Esophagus muscularis mucosa (tissue), 4 donors: Measurements from ENCODE around the gene RAPGEF1. TPM values are rescaled to one million over a fixed set of nuclear protein-coding genes. Genes with fewer than 3 reads are reported as not detected.

Source experiments
- DNase-seq: peaks from one replicate; pipeline ENCODE4 v3.0.0-alpha.2; 2017; ENCODE audit errors: extremely low spot score
- H3K27ac ChIP-seq, 4 donors: fragments of 200-600 bp; sonication (generic); replicated peaks in 1 of 4; 1 replicate in 3 of 4; 2 replicates in 1 of 4; pipeline ENCODE4 v1.5.1; 2016 to 2019; ENCODE audit warnings: mild to moderate bottlenecking in 1 of 4
- H3K27me3 ChIP-seq, 4 donors: fragments of 200-600 bp; sonication (generic); one replicate each; pipeline versions ENCODE4 v1.5.1 to v1.6.0; 2016 to 2019
- H3K36me3 ChIP-seq, 4 donors: fragments of 200-600 bp; sonication (generic); one replicate each; pipeline ENCODE4 v1.5.1; 2016 to 2019
- H3K4me1 ChIP-seq, 4 donors: fragments of 200-600 bp; sonication (generic); one replicate each; pipeline ENCODE4 v1.5.1; 2016 to 2019
- H3K4me3 ChIP-seq, 4 donors: fragments of 200-600 bp; sonication (generic); 1 replicate in 2 of 4; 2 replicates in 2 of 4; pipeline ENCODE4 v1.5.1; 2016 to 2019; ENCODE audit warnings: mild to moderate bottlenecking in 4 of 4, moderate library complexity in 1 of 4
- H3K9me3 ChIP-seq, 4 donors: fragments of 200-600 bp; sonication (generic); 1 replicate in 3 of 4; 2 replicates in 1 of 4; pipeline ENCODE4 v1.5.1; 2016 to 2019
- CTCF ChIP-seq, 3 experiments: fragments of 200-600 bp in 2 of 3; fragments of 450-650 bp in 1 of 3; sonication (generic) in 2 of 3; IDR thresholded peaks; one replicate each; pipeline ENCODE4 v1.5.1; 2017 to 2019; ENCODE audit warnings: antibody characterized with exemption in 3 of 3, mild to moderate bottlenecking in 2 of 3, moderate library complexity in 1 of 3
- EP300 ChIP-seq: sonication (generic); formaldehyde crosslinking; IDR thresholded peaks from one replicate; pipeline ENCODE4 v1.6.1; 2017; ENCODE audit warnings: antibody characterized with exemption
- POLR2A ChIP-seq: fragments of 450-650 bp; IDR thresholded peaks from one replicate; pipeline ENCODE4 v1.6.1; 2017; ENCODE audit warnings: antibody characterized with exemption, moderate library complexity, mild to moderate bottlenecking, low read depth
- POLR2AphosphoS5 ChIP-seq, 2 donors: sonication (generic); formaldehyde crosslinking; IDR thresholded peaks; one replicate each; pipeline ENCODE4 v1.6.1; 2017; ENCODE audit warnings: antibody characterized with exemption in 2 of 2
- WGBS: methylation state at CpG from one replicate; pipeline ENCODE4 v1.1.5; 2018; 5-methylcytosine and 5-hydroxymethylcytosine counted together
- intact Hi-C: fragments of 100-400 bp; cut with DNase I; formaldehyde crosslinking; loops from one replicate; pipeline ENCODE4 v1.15.1; 2023
- total RNA-seq, 4 donors: library from RNA; depleted of rRNA; stranded (reverse); fragments of >200 nt; gene quantifications; one replicate each; pipeline versions ENCODE4 v1.1.0 to v1.2.1, GENCODE V29; 2016

RAPGEF1 gene
- total RNA-seq, 4 donors from 2014 or later, result 66.6 to 138 (median 101) TPM

GRCh38 chr9:131566158-131566557, 173.7 kb downstream of the RAPGEF1 start:
- 91% methylated on average over 3 of the region's 3 CpGs for WGBS
- TF ChIP-seq CTCF (IDR thresholded peaks at IDR 0.05) (no peak), POLR2AphosphoS5 (IDR thresholded peaks at IDR 0.05) (no peak), POLR2A (no peak), EP300 (no peak)

GRCh38 chr9:131565369-131565768, 174.5 kb downstream of the RAPGEF1 start:
- intact Hi-C loops, result no loop called here
- no peak overlapping the region for H3K4me3 ChIP-seq
- WGBS, result 78% methylated on average over 5 of the region's 5 CpGs
- peaks cover 0 to 18% (median 7%) of the 10 kb centered on the region in 4 donors for H3K36me3 ChIP-seq
- H3K9me3 ChIP-seq, result peaks cover 0 to 14% (median 4%) of the 10 kb centered on the region in 4 donors
- TF ChIP-seq POLR2AphosphoS5 (IDR thresholded peaks at IDR 0.05), result no peak
- no peak for TF ChIP-seq CTCF (IDR thresholded peaks at IDR 0.05)
- TF ChIP-seq POLR2A, result no peak
- no peak for TF ChIP-seq EP300
- H3K4me1 ChIP-seq, result no peaks in the 10 kb centered on the region
- no peak overlapping the region for H3K27ac ChIP-seq
- no peak for DNase-seq
- H3K27me3 ChIP-seq, result no peaks in the 10 kb centered on the region

More at GRCh38 chr9:131566158-131566557, 173.7 kb downstream of the RAPGEF1 start:
- Histone ChIP-seq H3K4me3 (no peak overlapping the region), H3K27ac (no peak overlapping the region), H3K36me3 (peaks cover 0 to 22% (median 8%) of the 10 kb centered on the region in 4 donors), H3K27me3 (no peaks in the 10 kb centered on the region), H3K4me1 (no peaks in the 10 kb centered on the region), H3K9me3 (peaks cover 0 to 14% (median 4%) of the 10 kb centered on the region in 4 donors)
- intact Hi-C loops, result no loop called here
- DNase-seq, result no peak

GRCh38 chr9:131562032-131562959, 177.6 kb downstream of the RAPGEF1 start:
- no peak for DNase-seq
- no peaks in the 10 kb centered on the region for H3K4me1 ChIP-seq
- H3K36me3 ChIP-seq, result no peaks in the 10 kb centered on the region
- H3K27ac ChIP-seq, result no peak overlapping the region
- H3K4me3 ChIP-seq, result no peak overlapping the region
- TF ChIP-seq POLR2AphosphoS5 (IDR thresholded peaks at IDR 0.05) (no peak), EP300 (no peak), POLR2A (no peak), CTCF (IDR thresholded peaks at IDR 0.05) (no peak)
- peaks cover 0 to 12% (median 0%) of the 10 kb centered on the region in 4 donors for H3K27me3 ChIP-seq
- 68% methylated on average over 9 of the region's 9 CpGs for WGBS
- intact Hi-C loops, result no loop called here
- peaks cover 0 to 14% (median 4%) of the 10 kb centered on the region in 4 donors for H3K9me3 ChIP-seq

GRCh38 chr9:131559421-131560000, 180.4 kb downstream of the RAPGEF1 start:
- intact Hi-C loops, result no loop called here
- Histone ChIP-seq H3K27ac (no peak overlapping the region), H3K4me1 (peaks cover 0 to 5% (median 0%) of the 10 kb centered on the region in 4 donors), H3K9me3 (peaks cover 0 to 11% (median 4%) of the 10 kb centered on the region in 4 donors), H3K4me3 (no peak overlapping the region), H3K27me3 (peaks cover 0 to 38% (median 18%) of the 10 kb centered on the region in 4 donors), H3K36me3 (no peaks in the 10 kb centered on the region)
- DNase-seq, result no peak
- no peak for TF ChIP-seq CTCF (IDR thresholded peaks at IDR 0.05)
- TF ChIP-seq POLR2AphosphoS5 (IDR thresholded peaks at IDR 0.05), result no peak
- no peak for TF ChIP-seq POLR2A
- TF ChIP-seq EP300, result no peak
- WGBS, result 80% methylated on average over 1 of the region's 1 CpG
